GM10266 (cell line): ENCODE data around the gene SUFU.

Experiments
- DNase-seq: peaks from one replicate; pipeline ENCODE4 v3.0.0; 2012; ENCODE audit errors: extremely low spot score
- TF ChIP-seq, protein P1 (sequence below): IDR thresholded peaks from 2 replicates; pipeline ENCODE4 v1.5.1; 2012; ENCODE audit warnings: mild to moderate bottlenecking, low read depth; ENCODE audit not compliant: control insufficient read depth, insufficient read depth; ENCODE audit errors: missing control alignments

Gene SUFU

DNA sequence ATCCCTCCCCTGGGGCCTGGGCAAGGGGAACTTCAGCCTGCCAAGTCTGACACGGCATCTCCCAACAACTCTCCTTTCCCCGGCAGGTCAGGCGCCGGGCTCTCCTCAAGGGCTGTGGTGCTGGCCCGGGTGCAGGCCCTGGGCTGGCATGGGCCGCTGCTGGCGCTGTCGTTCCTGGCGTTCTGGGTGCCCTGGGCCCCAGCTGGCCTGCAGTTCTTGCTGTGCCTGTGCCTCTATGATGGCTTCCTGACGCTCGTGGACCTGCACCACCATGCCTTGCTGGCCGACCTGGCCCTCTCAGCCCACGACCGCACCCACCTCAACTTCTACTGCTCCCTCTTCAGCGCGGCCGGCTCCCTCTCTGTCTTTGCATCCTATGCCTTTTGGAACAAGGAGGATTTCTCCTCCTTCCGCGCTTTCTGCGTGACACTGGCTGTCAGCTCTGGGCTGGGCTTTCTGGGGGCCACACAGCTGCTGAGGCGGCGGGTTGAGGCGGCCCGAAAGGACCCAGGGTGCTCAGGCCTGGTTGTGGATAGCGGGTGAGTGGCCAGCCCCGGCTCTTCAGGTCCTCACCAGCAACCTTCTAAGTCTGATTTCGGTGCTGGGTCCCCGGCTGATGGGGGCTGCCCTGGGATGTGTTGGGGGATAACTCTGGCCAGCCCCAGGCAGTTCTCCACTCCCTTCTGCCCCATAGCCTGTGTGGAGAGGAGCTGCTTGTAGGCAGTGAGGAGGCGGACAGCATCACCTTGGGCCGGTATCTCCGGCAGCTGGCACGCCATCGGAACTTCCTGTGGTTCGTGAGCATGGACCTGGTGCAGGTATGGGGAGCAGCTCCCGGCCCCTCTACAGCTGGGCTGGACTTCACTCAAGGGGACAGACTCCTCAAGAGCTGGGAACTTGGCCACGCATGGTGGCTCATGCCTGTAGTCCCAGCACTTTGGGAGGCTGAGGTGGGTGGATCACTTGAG, 32.9 kb upstream of the SUFU start:
- TF ChIP-seq, protein P1, sequence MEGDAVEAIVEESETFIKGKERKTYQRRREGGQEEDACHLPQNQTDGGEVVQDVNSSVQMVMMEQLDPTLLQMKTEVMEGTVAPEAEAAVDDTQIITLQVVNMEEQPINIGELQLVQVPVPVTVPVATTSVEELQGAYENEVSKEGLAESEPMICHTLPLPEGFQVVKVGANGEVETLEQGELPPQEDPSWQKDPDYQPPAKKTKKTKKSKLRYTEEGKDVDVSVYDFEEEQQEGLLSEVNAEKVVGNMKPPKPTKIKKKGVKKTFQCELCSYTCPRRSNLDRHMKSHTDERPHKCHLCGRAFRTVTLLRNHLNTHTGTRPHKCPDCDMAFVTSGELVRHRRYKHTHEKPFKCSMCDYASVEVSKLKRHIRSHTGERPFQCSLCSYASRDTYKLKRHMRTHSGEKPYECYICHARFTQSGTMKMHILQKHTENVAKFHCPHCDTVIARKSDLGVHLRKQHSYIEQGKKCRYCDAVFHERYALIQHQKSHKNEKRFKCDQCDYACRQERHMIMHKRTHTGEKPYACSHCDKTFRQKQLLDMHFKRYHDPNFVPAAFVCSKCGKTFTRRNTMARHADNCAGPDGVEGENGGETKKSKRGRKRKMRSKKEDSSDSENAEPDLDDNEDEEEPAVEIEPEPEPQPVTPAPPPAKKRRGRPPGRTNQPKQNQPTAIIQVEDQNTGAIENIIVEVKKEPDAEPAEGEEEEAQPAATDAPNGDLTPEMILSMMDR, result no peak
- DNase-seq, result no peak

DNA sequence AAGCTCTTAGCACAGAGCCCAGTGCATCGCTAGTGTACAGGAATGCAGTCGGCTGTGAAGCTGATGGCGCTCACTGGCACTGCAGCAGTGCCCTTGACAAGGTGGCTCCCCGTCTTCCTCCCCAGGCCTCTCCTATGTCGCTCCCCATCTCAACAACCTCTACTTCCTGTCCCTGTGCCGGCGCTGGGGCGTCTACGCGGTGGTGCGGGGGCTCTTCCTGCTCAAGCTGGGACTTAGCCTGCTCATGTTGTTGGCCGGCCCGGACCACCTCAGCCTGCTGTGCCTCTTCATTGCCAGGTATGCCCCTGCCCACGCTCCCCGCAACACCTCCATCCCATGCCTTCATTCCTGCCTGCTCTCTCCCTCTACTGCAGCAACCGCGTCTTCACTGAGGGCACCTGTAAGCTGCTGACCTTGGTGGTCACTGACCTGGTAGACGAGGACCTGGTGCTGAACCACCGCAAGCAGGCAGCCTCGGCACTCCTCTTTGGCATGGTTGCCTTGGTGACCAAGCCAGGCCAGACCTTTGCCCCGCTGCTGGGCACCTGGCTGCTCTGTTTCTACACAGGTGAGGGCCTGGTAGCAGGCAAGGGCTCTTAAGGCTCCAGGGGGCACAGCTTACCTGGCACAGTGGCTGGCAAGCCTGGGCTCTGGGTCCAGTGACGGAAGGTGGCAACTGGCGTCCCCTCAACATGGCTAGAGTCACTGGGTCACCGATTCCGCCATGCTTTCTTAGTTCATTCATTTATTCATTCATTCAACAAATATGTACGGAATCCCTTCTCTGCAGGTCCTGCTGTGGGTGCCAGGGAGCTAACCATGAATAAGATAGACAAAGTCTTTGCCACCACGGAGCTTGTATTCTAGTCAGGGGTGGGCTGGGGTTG, 30.1 kb upstream of the SUFU start:
- no peak for DNase-seq
- TF ChIP-seq, protein P1, result no peak

DNA sequence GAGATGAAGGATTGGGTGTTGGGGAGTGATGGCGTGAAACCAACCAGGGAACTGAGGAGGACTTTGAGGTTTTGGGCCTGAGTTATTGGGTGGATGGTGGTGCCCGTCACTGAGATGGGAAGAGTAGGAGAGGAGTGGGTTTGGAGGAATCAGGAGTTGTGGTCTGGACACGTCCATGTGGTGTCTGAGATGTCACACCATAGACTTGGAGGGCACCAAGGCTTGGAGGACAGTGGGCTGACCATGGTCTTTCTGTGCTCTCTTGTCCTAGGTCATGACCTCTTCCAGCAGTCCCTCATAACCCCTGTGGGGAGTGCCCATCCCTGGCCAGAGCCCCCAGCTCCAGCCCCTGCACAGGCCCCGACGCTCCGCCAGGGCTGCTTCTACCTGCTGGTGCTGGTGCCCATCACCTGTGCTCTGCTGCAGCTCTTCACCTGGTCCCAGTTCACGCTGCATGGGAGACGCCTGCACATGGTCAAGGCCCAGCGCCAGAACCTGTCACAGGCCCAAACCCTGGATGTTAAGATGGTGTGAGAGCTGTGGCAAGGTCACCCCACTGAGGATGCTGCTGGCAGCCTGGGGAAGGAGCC, 28.2 kb upstream of the SUFU start:
- TF ChIP-seq, protein P1, result no peak

DNA sequence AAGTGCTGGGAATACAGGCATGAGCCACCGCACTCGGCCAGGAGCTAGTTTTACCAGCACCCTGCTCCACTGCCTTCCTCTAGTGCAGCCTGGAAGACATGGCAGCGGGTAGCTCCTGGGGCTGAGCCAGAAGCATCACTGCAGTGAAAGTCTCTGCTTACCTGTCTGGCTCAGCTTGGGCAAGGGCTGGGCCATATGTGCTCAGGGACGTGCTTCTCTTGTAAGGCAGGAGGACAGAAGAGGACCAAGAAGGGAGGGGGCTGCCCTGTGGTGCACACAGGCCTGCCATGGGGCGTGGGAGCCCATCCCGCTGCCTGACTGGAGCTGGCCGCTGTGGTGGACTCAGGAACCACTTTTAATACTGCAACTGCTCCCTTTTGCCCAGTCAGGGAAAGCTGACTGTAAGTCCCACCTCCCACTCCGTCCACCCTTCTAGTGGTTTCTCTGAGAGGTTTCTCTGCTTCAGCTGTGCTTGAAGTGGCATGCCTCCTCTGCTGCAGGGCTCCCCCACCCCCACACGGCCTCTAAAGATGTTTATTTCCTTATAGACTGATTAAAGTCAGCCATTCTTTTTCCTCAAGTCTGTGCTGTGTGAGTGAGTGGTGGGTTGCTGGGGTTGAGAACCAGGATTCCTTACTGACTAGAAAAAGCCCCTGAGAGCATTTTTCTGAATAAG, 27.2 kb upstream of the SUFU start:
- TF ChIP-seq, protein P1, result no peak
- DNase-seq, result no peak

More for the DNA sequence above, 28.2 kb upstream of the SUFU start:
- no peak for DNase-seq

DNA sequence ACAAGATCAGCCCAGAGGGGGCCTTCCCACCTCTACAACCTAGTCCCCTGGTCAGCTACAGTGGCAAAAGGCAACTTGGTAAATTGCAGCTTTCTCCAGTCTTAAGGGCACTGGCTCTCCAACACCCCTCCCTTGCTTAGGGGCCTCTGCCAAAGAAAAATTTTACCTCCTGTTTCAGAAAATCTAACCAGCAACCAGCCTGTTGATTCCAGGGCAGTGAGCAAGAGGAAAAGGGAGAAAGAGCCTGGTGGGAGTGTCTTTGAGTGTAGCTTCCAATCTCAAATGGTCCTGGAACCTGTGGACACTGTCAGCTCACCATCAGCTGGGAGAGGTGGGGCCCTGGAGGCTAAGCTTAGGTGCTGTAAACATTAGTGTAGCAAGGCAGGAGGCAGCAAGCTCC, 24.1 kb upstream of the SUFU start:
- no peak for DNase-seq

DNA sequence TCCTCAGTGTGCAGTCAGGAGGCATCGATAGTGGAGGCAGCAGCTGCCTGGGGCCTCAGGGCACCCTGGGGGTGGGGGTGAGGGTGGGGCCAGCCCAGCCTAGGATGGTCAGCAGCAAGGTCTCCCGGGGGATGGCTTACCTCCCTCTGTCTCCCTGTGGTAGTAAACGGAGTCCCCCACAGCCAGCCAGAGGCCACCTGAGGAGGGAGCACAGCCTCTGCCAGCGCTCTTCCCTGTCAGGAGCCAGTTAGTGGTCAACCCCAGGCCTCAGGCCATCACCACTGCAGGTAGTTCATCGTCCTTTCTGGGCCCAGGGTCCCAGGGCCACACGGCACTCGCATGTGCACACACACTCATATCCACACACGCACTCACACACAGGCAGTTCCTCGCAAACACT, 23.4 kb upstream of the SUFU start:
- DNase-seq, result no peak
- TF ChIP-seq, protein P1, result no peak

More for the DNA sequence above, 24.1 kb upstream of the SUFU start:
- TF ChIP-seq, protein P1, result no peak
